ENCODE results near the gene KLF13. TPM values are rescaled to one million over a fixed set of nuclear protein-coding genes. Genes with fewer than 3 reads are reported as not detected.
A peak's percentile ranks its signal among the peaks of the same experiment; 100 is the strongest.

Gene KLF13
- total and polyA plus RNA-seq, 7 experiments from 2014 or later = 42.4 to 256 (median 194) TPM

DNA sequence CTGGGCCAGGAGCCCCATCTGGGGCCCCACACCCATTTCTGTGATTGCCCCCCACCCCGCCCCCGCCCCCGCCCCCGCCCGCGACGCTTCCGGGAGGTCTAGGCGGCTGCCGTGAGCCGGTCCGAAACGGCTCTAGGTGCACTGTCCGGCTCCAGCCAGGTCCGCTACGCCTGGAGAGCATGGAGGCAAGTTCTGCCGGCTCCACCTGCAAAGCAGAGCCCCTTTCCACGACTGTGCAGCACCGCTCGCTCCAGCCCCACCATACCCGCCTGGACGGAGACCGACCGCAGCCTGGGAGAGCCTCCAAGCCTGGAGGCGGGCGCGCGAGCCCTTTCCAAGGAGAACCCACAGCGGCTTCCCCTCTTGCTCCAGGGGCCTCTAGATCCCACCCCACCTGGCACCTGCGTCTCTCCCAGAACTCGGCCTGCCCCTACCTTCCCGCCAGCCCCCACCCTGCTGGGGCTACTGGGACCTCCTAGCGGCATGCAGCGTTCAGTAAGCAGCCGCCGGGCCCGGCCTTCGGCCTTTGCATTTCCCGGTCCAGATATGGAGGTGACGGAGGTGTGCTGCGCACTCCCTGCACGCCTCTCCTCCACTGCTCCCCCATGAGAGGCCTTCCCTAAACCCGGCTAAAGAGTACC lies 66.2 kb downstream of the KLF13 start:
- intact Hi-C loops (cut with micrococcal nuclease) = loop anchor here (1.0 to 5.0 kb wide), 8 partner anchors 7 to 79 kb away; partner anchors contain the start of gene KLF13 (in 2 of the 2)
- H3K27ac ChIP-seq (ENCODE audit: low read depth, low read length) = peak overlapping the region; percentile 68
- peak in 1 of 9 donors; percentile 27 for DNase-seq

GRCh38 chr15:31393444-31394091 lies 66.9 kb downstream of the KLF13 start:
- CTCF ChIA-PET = interaction anchor here (2.0 to 2.1 kb wide), 2 partner anchors 28 to 41 kb away, joined by 6 to 10 read pairs; no protein-coding TSS in a partner anchor
- Histone ChIP-seq H3K4me3 (ENCODE audit: low read length) (no peak overlapping the region), H3K36me3 (ENCODE audit: control insufficient read depth in 2 of 3, insufficient read depth in 3 of 3, low read length in 3 of 3) (no peaks in the 10 kb centered on the region), H3K4me1 (ENCODE audit: control insufficient read depth in 2 of 2, insufficient read depth in 2 of 2, low read length in 2 of 2) (peaks cover 10 to 17% of the 10 kb centered on the region in 2 donors), H3K27me3 (ENCODE audit: control insufficient read depth in 2 of 2, insufficient read depth in 2 of 2, low read length in 2 of 2) (no peaks in the 10 kb centered on the region), H3K27ac (ENCODE audit: low read depth, low read length) (peak overlapping the region; percentile 45), H3K9me3 (ENCODE audit: control insufficient read depth in 2 of 3, low read length in 3 of 3) (no peaks in the 10 kb centered on the region)
- Mint-ChIP-seq H3K36me3 (peaks cover 0 to 20% (median 4%) of the 10 kb centered on the region in 5 donors), H3K4me3 (peak overlapping the region; percentile 66 to 95 (median 90)), H3K9me3 (peaks cover 0 to 6% (median 0%) of the 10 kb centered on the region in 11 donors), H3K27ac (peak overlapping the region; percentile 68 to 89 (median 84)), H3K27me3 (no peaks in the 10 kb centered on the region), H3K4me1 (peaks cover 10 to 59% (median 43%) of the 10 kb centered on the region in 7 donors)
- DNase-seq (peak in 1 of 9 donors; percentile 26), ATAC-seq (no peak)
- POLR2A ChIA-PET = interaction anchor here (2.2 to 2.8 kb wide), 3 partner anchors 33 to 67 kb away, joined by 13 to 24 read pairs (median 18); partner anchors contain the start of gene KLF13
- intact Hi-C loops (cut with micrococcal nuclease) = loop anchor here in 1 of 2 donors (5.0 kb wide), 1 partner anchor 79 kb away; no protein-coding TSS in a partner anchor

More for the DNA sequence above, 66.2 kb downstream of the KLF13 start:
- H3K4me1 Mint-ChIP-seq = peaks cover 13 to 58% (median 41%) of the 10 kb centered on the region in 7 donors
- ATAC-seq = peak; percentile 28
- peaks cover 7 to 21% of the 10 kb centered on the region in 2 donors for H3K4me1 ChIP-seq (ENCODE audit: control insufficient read depth in 2 of 2, insufficient read depth in 2 of 2, low read length in 2 of 2)
- H3K9me3 ChIP-seq (ENCODE audit: control insufficient read depth in 2 of 3, low read length in 3 of 3) = no peaks in the 10 kb centered on the region
- peak overlapping the region; percentile 81 to 95 (median 90) for H3K4me3 Mint-ChIP-seq
- H3K36me3 Mint-ChIP-seq = peaks cover 0 to 23% (median 4%) of the 10 kb centered on the region in 5 donors
- H3K36me3 ChIP-seq (ENCODE audit: control insufficient read depth in 2 of 3, insufficient read depth in 3 of 3, low read length in 3 of 3) = no peaks in the 10 kb centered on the region
- H3K27me3 Mint-ChIP-seq = no peaks in the 10 kb centered on the region
- H3K27me3 ChIP-seq (ENCODE audit: control insufficient read depth in 2 of 2, insufficient read depth in 2 of 2, low read length in 2 of 2) = no peaks in the 10 kb centered on the region
- H3K4me3 ChIP-seq (ENCODE audit: low read length) = peak overlapping the region; percentile 72
- CTCF ChIA-PET = interaction anchor here (0.8 to 2.1 kb wide), 4 partner anchors 25 to 42 kb away, joined by 3 to 10 read pairs (median 6); no protein-coding TSS in a partner anchor
- H3K9me3 Mint-ChIP-seq = peaks cover 0 to 6% (median 0%) of the 10 kb centered on the region in 11 donors
- POLR2A ChIA-PET = interaction anchor here (0.6 to 2.8 kb wide), 13 partner anchors 10 to 83 kb away, joined by 3 to 24 read pairs (median 9); partner anchors contain the start of gene KLF13
- H3K27ac Mint-ChIP-seq = peak overlapping the region; percentile 30 to 89 (median 83)

- ChIA-PET CTCF (interaction anchor here (0.9 kb wide), 1 partner anchor 91 kb away, joined by 3 read pairs; no protein-coding TSS in a partner anchor), POLR2A (interaction anchor here (0.8 to 2.6 kb wide), 2 partner anchors 37 to 43 kb away, joined by 5 to 16 read pairs; no protein-coding TSS in a partner anchor)
- peaks cover 0 to 2% (median 0%) of the 10 kb centered on the region in 5 donors for H3K36me3 Mint-ChIP-seq
- H3K27me3 Mint-ChIP-seq = no peaks in the 10 kb centered on the region
- H3K9me3 Mint-ChIP-seq = no peaks in the 10 kb centered on the region
- no peaks in the 10 kb centered on the region for H3K36me3 ChIP-seq (ENCODE audit: control insufficient read depth in 2 of 3, insufficient read depth in 3 of 3, low read length in 3 of 3)
- no peaks in the 10 kb centered on the region for H3K9me3 ChIP-seq (ENCODE audit: control insufficient read depth in 2 of 3, low read length in 3 of 3)
- intact Hi-C loops (cut with micrococcal nuclease) = no loop called here
- no peak overlapping the region for H3K4me3 Mint-ChIP-seq
- H3K4me1 Mint-ChIP-seq = peaks cover 17 to 46% (median 35%) of the 10 kb centered on the region in 7 donors
- no peaks in the 10 kb centered on the region for H3K27me3 ChIP-seq (ENCODE audit: control insufficient read depth in 2 of 2, insufficient read depth in 2 of 2, low read length in 2 of 2)
- no peak overlapping the region for H3K27ac Mint-ChIP-seq
- H3K4me3 ChIP-seq (ENCODE audit: low read length) = no peak overlapping the region
- no peak overlapping the region for H3K27ac ChIP-seq (ENCODE audit: low read depth, low read length)
- DNase-seq (no peak), ATAC-seq (peak; percentile 65)
- peaks cover 0 to 12% of the 10 kb centered on the region in 2 donors for H3K4me1 ChIP-seq (ENCODE audit: control insufficient read depth in 2 of 2, insufficient read depth in 2 of 2, low read length in 2 of 2)
Measured at GRCh38 chr15:31396881-31397560, 70.4 kb downstream of the KLF13 start.

DNA sequence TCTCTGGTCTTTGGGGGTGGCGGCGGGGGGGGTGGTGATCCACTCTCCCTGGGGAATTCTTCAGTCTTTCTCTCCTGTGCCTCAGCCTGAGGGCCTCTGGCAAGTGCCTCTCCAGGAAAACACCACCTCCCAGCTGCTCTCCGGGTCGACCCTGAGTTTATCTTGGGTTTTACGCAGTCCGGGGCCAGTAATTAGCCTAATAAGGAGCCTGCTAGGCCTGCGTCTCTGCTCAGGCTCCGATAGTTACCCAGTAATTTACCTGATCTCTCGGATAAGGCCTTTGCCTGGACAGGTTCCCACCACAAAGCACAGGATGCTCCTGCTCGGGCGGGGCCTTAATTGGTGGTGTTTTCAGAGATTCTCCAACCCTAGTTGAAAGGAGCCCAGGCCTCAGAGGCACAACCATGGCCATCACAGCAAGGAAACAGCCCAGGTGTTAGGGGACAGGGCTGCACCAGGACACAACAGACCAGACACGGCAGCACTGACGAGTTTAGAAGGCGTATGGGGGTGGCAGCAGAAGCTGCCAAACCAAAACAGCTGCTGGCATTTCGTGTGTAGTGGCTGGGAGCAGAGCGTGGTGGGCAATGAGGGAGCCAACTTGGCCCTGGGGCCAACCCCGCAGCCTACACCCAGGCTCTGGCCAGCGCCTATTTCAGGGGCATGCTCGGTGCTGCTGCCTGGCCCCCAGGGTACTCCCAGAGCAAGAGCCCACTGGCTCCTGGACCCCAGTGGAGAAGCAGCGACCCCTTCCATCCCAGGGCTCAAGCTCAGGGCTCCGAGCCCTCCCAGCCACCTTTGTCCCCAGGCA lies 71.4 kb downstream of the KLF13 start:
- ATAC-seq (no peak), DNase-seq (no peak)
- Mint-ChIP-seq H3K27ac (peak overlapping the region in 3 of 9 donors; percentile 11 to 75 (median 13)), H3K4me3 (peak overlapping the region in 3 of 10 donors; percentile 18 to 51 (median 37)), H3K27me3 (no peaks in the 10 kb centered on the region), H3K4me1 (peaks cover 16 to 45% (median 35%) of the 10 kb centered on the region in 7 donors), H3K9me3 (no peaks in the 10 kb centered on the region), H3K36me3 (peaks cover 0 to 2% (median 0%) of the 10 kb centered on the region in 5 donors)
- H3K27ac ChIP-seq (ENCODE audit: low read depth, low read length) = no peak overlapping the region
- POLR2A ChIA-PET = interaction anchor here (0.8 to 2.6 kb wide), 5 partner anchors 12 to 44 kb away, joined by 3 to 16 read pairs (median 4); no protein-coding TSS in a partner anchor
- H3K4me3 ChIP-seq (ENCODE audit: low read length) = no peak overlapping the region
- no peaks in the 10 kb centered on the region for H3K27me3 ChIP-seq (ENCODE audit: control insufficient read depth in 2 of 2, insufficient read depth in 2 of 2, low read length in 2 of 2)
- CTCF ChIA-PET = interaction anchor here (0.9 to 1.6 kb wide), 3 partner anchors 32 to 90 kb away, joined by 3 to 4 read pairs (median 3); no protein-coding TSS in a partner anchor
- H3K9me3 ChIP-seq (ENCODE audit: control insufficient read depth in 2 of 3, low read length in 3 of 3) = no peaks in the 10 kb centered on the region
- H3K36me3 ChIP-seq (ENCODE audit: control insufficient read depth in 2 of 3, insufficient read depth in 3 of 3, low read length in 3 of 3) = no peaks in the 10 kb centered on the region
- peaks cover 0 to 12% of the 10 kb centered on the region in 2 donors for H3K4me1 ChIP-seq (ENCODE audit: control insufficient read depth in 2 of 2, insufficient read depth in 2 of 2, low read length in 2 of 2)
- intact Hi-C loops (cut with micrococcal nuclease) = no loop called here

GRCh38 chr15:31398677-31399301 lies 72.2 kb downstream of the KLF13 start:
- H3K9me3 ChIP-seq (ENCODE audit: control insufficient read depth in 2 of 3, low read length in 3 of 3) = no peaks in the 10 kb centered on the region
- intact Hi-C loops (cut with micrococcal nuclease) = no loop called here
- peaks cover 14 to 38% (median 28%) of the 10 kb centered on the region in 7 donors for H3K4me1 Mint-ChIP-seq
- H3K36me3 ChIP-seq (ENCODE audit: control insufficient read depth in 2 of 3, insufficient read depth in 3 of 3, low read length in 3 of 3) = no peaks in the 10 kb centered on the region
- CTCF ChIA-PET = interaction anchor here (1.1 to 1.6 kb wide), 3 partner anchors 32 to 84 kb away, joined by 3 to 4 read pairs (median 4); no protein-coding TSS in a partner anchor
- peaks cover 0 to 12% of the 10 kb centered on the region in 2 donors for H3K4me1 ChIP-seq (ENCODE audit: control insufficient read depth in 2 of 2, insufficient read depth in 2 of 2, low read length in 2 of 2)
- no peak overlapping the region for H3K27ac ChIP-seq (ENCODE audit: low read depth, low read length)
- no peaks in the 10 kb centered on the region for H3K27me3 Mint-ChIP-seq
- H3K4me3 ChIP-seq (ENCODE audit: low read length) = no peak overlapping the region
- H3K27me3 ChIP-seq (ENCODE audit: control insufficient read depth in 2 of 2, insufficient read depth in 2 of 2, low read length in 2 of 2) = no peaks in the 10 kb centered on the region
- no peaks in the 10 kb centered on the region for H3K36me3 Mint-ChIP-seq
- H3K27ac Mint-ChIP-seq = peak overlapping the region in 3 of 9 donors; percentile 13 to 67 (median 63)
- POLR2A ChIA-PET = interaction anchor here (0.6 to 2.6 kb wide), 6 partner anchors 13 to 70 kb away, joined by 3 to 16 read pairs (median 4); no protein-coding TSS in a partner anchor
- peak overlapping the region in 1 of 10 donors; percentile 45 for H3K4me3 Mint-ChIP-seq
- DNase-seq (peak in 1 of 9 donors; percentile 57), ATAC-seq (peak; percentile 33)
- no peaks in the 10 kb centered on the region for H3K9me3 Mint-ChIP-seq

Data from naive thymus-derived CD4-positive, alpha-beta T cell (primary cell).